CD4-positive, alpha-beta T cell (primary cell): Measurements from ENCODE around the gene ECEL1. TPM values are rescaled to one million over a fixed set of nuclear protein-coding genes. Genes with fewer than 3 reads are reported as not detected.

Source experiments
- ATAC-seq: fragments of 200-7000 bp; cut with Tn5 transposase; one replicate; pipeline ENCODE4 v1.10.0; 2022; ENCODE audit warnings: mild to moderate bottlenecking; ENCODE audit not compliant: poor library complexity
- CTCF ChIA-PET: fragments of 350-600 bp; sonication (Branson Sonifier 250); formaldehyde crosslinking; loops from one replicate; lab custom pipeline; 2021; ENCODE audit warnings: antibody characterized with exemption, inconsistent platforms; lab: Charles Lee
- POLR2A ChIA-PET: fragments of 350-600 bp; sonication (Branson Sonifier 250); formaldehyde crosslinking; loops from one replicate; lab custom pipeline; 2021; ENCODE audit warnings: antibody characterized with exemption, inconsistent platforms; lab: Charles Lee
- DNase-seq, 14 experiments: peaks; one replicate each; pipeline ENCODE4 v3.0.0-alpha.2; 2013 to 2020; ENCODE audit warnings: mixed read lengths in 2 of 14
- H3K27ac ChIP-seq, 2 donors: one replicate each; pipeline versions ENCODE4 v1.5.1 to v1.7.0; 2013; ENCODE audit warnings: low read length in 2 of 2, low read depth in 1 of 2, mild to moderate bottlenecking in 1 of 2
- H3K27me3 ChIP-seq, 2 experiments: 1 replicate in 1 of 2; 2 replicates in 1 of 2; pipeline versions ENCODE4 v1.6.1 to v1.7.0; 2013; ENCODE audit warnings: low read length in 2 of 2, control low read depth in 1 of 2, mild to moderate bottlenecking in 1 of 2, moderate library complexity in 1 of 2; ENCODE audit not compliant: insufficient read depth in 2 of 2, control insufficient read depth in 1 of 2
- H3K36me3 ChIP-seq: one replicate; pipeline ENCODE4 v1.6.1; 2013; ENCODE audit warnings: low read length, control low read depth; ENCODE audit not compliant: insufficient read depth
- H3K4me1 ChIP-seq: one replicate; pipeline ENCODE4 v1.6.1; 2013; ENCODE audit warnings: low read length, control low read depth; ENCODE audit not compliant: insufficient read depth
- H3K4me3 ChIP-seq: one replicate; pipeline ENCODE4 v1.5.1; 2013; ENCODE audit warnings: mild to moderate bottlenecking, low read length, moderate library complexity
- H3K9me3 ChIP-seq, 2 experiments: 1 replicate in 1 of 2; 2 replicates in 1 of 2; pipeline versions ENCODE4 v1.6.1 to v1.7.0; 2013; ENCODE audit warnings: low read length in 2 of 2, mild to moderate bottlenecking in 2 of 2, control low read depth in 1 of 2, moderate library complexity in 1 of 2; ENCODE audit not compliant: control insufficient read depth in 1 of 2, insufficient read depth in 1 of 2
- H3K27ac Mint-ChIP-seq: one replicate; pipeline ENCODE4 v1.8.0; 2020; ENCODE audit warnings: mixed read lengths
- H3K27me3 Mint-ChIP-seq: one replicate; pipeline ENCODE4 v1.8.0; 2021; ENCODE audit warnings: mixed read lengths
- H3K36me3 Mint-ChIP-seq: one replicate; pipeline ENCODE4 v1.8.0; 2021; ENCODE audit warnings: low read depth, mixed read lengths
- H3K4me1 Mint-ChIP-seq: one replicate; pipeline ENCODE4 v1.8.0; 2021; ENCODE audit warnings: low read depth, mixed read lengths
- H3K4me3 Mint-ChIP-seq: one replicate; pipeline ENCODE4 v1.8.0; 2020; ENCODE audit warnings: mild to moderate bottlenecking, mixed read lengths
- H3K9me3 Mint-ChIP-seq: one replicate; pipeline ENCODE4 v1.8.0; 2020; ENCODE audit warnings: mixed read lengths
- intact Hi-C, 2 experiments: fragments of 100-400 bp; cut with DNase I in 1 of 2; cut with micrococcal nuclease in 1 of 2; formaldehyde crosslinking; loops; one replicate each; pipeline versions ENCODE4 v1.15.1 to v1.9.0; 2023 to 2025; cut with DNase I, micrococcal nuclease
- total RNA-seq, 174 experiments: library from RNA in 2 of 174; stranded (reverse) in 2 of 174; gene quantifications; one replicate each; pipeline ENCODE4 v1.2.3 and lab custom pipeline; 2021 to 2026
- TF ChIP-seq, protein P1 (sequence below): fragments of 200-600 bp; IDR thresholded peaks from one replicate; pipeline ENCODE4 v1.8.0; 2022; ENCODE audit warnings: antibody characterized with exemption, mild to moderate bottlenecking

The ECEL1 gene
- total RNA-seq, 2 experiments from 2014 or later = not detected

DNA sequence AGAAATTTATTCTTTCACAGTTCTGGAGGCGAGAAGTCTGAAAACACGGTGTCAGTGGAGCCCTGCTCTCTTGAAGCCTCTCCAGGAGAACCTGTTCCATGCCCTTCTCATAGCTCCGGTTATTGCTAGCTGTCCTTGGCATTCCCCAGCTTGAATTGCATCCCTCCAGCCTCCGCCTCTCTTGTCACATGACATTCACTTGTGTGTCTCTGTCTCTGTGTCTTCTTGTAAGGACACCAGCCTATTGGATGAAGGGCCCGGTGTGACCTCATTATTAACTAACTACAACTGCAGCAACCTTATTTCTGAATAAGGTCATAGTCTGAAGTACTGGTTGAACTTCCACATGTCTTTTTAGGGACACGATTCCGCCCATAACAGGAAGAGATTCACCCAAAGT is 28.0 kb upstream of the ECEL1 start:
- Mint-ChIP-seq H3K9me3 (no peaks in the 10 kb centered on the region), H3K27me3 (peaks cover 27% of the 10 kb centered on the region), H3K27ac (no peak overlapping the region), H3K4me3 (no peak overlapping the region), H3K36me3 (no peaks in the 10 kb centered on the region), H3K4me1 (no peaks in the 10 kb centered on the region)
- ChIA-PET POLR2A (no interaction called here), CTCF (interaction anchor here (0.7 kb wide), 1 partner anchor 182 kb away, joined by 3 read pairs; no protein-coding TSS in a partner anchor)
- ATAC-seq (no peak), DNase-seq (no peak)
- Histone ChIP-seq H3K4me1 (no peaks in the 10 kb centered on the region), H3K36me3 (no peaks in the 10 kb centered on the region), H3K4me3 (no peak overlapping the region), H3K9me3 (no peaks in the 10 kb centered on the region), H3K27me3 (peaks cover under 1 to 5% of the 10 kb centered on the region in 2 experiments), H3K27ac (no peak overlapping the region)
- intact Hi-C loops = no loop called here
- TF ChIP-seq, protein P1, sequence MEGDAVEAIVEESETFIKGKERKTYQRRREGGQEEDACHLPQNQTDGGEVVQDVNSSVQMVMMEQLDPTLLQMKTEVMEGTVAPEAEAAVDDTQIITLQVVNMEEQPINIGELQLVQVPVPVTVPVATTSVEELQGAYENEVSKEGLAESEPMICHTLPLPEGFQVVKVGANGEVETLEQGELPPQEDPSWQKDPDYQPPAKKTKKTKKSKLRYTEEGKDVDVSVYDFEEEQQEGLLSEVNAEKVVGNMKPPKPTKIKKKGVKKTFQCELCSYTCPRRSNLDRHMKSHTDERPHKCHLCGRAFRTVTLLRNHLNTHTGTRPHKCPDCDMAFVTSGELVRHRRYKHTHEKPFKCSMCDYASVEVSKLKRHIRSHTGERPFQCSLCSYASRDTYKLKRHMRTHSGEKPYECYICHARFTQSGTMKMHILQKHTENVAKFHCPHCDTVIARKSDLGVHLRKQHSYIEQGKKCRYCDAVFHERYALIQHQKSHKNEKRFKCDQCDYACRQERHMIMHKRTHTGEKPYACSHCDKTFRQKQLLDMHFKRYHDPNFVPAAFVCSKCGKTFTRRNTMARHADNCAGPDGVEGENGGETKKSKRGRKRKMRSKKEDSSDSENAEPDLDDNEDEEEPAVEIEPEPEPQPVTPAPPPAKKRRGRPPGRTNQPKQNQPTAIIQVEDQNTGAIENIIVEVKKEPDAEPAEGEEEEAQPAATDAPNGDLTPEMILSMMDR = no peak

DNA sequence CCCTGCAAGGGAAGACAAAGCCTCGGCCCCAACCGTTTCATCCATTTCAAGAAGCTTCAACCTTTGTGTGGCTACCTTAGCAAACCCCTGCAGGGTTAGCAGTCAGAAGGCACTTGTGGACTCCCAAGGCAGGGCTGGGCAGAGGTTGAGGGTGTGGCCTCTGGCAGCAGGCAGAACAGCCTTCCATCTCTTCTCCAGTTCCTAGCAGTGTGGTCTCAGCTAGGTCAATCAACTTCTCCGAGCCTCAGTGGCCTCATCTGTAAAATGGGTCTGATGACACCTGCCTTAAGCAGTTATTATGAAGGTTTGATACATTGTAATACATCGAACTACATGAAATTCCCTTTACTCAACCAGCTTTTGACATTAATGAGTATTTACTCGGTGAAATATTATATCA is 25.7 kb upstream of the ECEL1 start:
- Histone ChIP-seq H3K27ac (no peak overlapping the region), H3K9me3 (no peaks in the 10 kb centered on the region), H3K36me3 (no peaks in the 10 kb centered on the region), H3K27me3 (no peaks in the 10 kb centered on the region), H3K4me1 (no peaks in the 10 kb centered on the region), H3K4me3 (no peak overlapping the region)
- DNase-seq = no peak
- Mint-ChIP-seq H3K27ac (no peak overlapping the region), H3K4me1 (no peaks in the 10 kb centered on the region), H3K27me3 (peaks cover 26% of the 10 kb centered on the region), H3K9me3 (no peaks in the 10 kb centered on the region), H3K4me3 (no peak overlapping the region), H3K36me3 (no peaks in the 10 kb centered on the region)
- ChIA-PET POLR2A (no interaction called here), CTCF (no interaction called here)
- ATAC-seq = no peak
- intact Hi-C loops = no loop called here
- TF ChIP-seq, protein P1 = no peak

DNA sequence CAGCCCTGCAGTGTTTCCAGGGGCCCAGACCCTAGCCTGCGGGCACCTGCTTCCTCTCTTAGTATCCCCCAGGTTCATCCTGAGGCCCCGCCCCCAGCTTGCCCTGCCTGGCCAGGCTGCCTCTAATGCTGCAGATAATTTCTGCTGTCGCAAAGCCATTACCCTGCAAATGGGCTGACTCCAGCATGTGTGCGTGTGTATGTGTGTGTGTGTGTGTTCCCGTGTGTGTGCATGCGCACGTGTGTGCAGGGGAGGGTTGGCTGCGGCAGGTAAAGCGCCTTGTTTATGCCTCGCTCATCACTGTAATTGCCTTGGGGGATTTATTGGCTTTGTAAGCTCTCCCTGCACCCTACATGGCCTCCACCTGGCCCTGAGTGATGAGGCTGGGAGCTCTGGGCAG is 25.0 kb upstream of the ECEL1 start:
- intact Hi-C loops = no loop called here

More for the DNA sequence above, 25.0 kb upstream of the ECEL1 start:
- H3K27me3 Mint-ChIP-seq = peaks cover 25% of the 10 kb centered on the region
- H3K4me1 Mint-ChIP-seq = no peaks in the 10 kb centered on the region
- H3K36me3 ChIP-seq = no peaks in the 10 kb centered on the region
- H3K4me1 ChIP-seq = no peaks in the 10 kb centered on the region
- H3K9me3 ChIP-seq = no peaks in the 10 kb centered on the region
- ATAC-seq = no peak
- ChIA-PET POLR2A (no interaction called here), CTCF (no interaction called here)
- no peak overlapping the region for H3K27ac Mint-ChIP-seq
- H3K27ac ChIP-seq = no peak overlapping the region
- TF ChIP-seq, protein P1 = no peak
- no peaks in the 10 kb centered on the region for H3K27me3 ChIP-seq
- no peaks in the 10 kb centered on the region for H3K36me3 Mint-ChIP-seq
- H3K4me3 Mint-ChIP-seq = no peak overlapping the region
- no peaks in the 10 kb centered on the region for H3K9me3 Mint-ChIP-seq
- H3K4me3 ChIP-seq = no peak overlapping the region
- no peak for DNase-seq
